Measurements from ENCODE around the gene PGLYRP2. TPM values are rescaled to one million over a fixed set of nuclear protein-coding genes. Genes with fewer than 3 reads are reported as not detected.

The PGLYRP2 gene
- total RNA-seq, 1 donor, result not detected

- Histone ChIP-seq H3K36me3 (ENCODE audit: insufficient read depth, low read length) (no peaks in the 10 kb centered on the region), H4K20me1 (ENCODE audit: insufficient read depth, low read length) (no peaks in the 10 kb centered on the region), H3K9me3 (ENCODE audit: low read depth, low read length) (no peaks in the 10 kb centered on the region), H3K4me2 (ENCODE audit: insufficient read depth, low read length) (no peak overlapping the region), H3K27ac (ENCODE audit: low read depth, low read length) (no peak overlapping the region), H3K4me3 (ENCODE audit: insufficient read depth, low read length) (no peak overlapping the region), H3K27me3 (ENCODE audit: insufficient read depth, low read length) (peaks cover 36% of the 10 kb centered on the region), H3K79me2 (ENCODE audit: insufficient read depth, low read length) (no peaks in the 10 kb centered on the region), H2AFZ (ENCODE audit: low read length) (no peak overlapping the region), H3K4me1 (ENCODE audit: insufficient read depth, low read length) (peaks cover 6% of the 10 kb centered on the region)
- TF ChIP-seq CTCF (IDR thresholded peaks at IDR 0.05; ENCODE audit: extremely low read depth, low read depth, low read length), result no peak
- peak; percentile 76 for DNase-seq (ENCODE audit: insufficient read length, low spot score, missing footprints)
These were observed 23.3 kb downstream of the PGLYRP2 start for GRCh38 chr19:15455996-15456395.

GRCh38 chr19:15453906-15454860, 25.1 kb downstream of the PGLYRP2 start:
- Histone ChIP-seq H4K20me1 (ENCODE audit: insufficient read depth, low read length) (peaks cover 3% of the 10 kb centered on the region), H3K36me3 (ENCODE audit: insufficient read depth, low read length) (no peaks in the 10 kb centered on the region), H3K27ac (ENCODE audit: low read depth, low read length) (no peak overlapping the region), H3K4me3 (ENCODE audit: insufficient read depth, low read length) (no peak overlapping the region), H3K9me3 (ENCODE audit: low read depth, low read length) (no peaks in the 10 kb centered on the region), H3K27me3 (ENCODE audit: insufficient read depth, low read length) (peaks cover 30% of the 10 kb centered on the region), H3K4me2 (ENCODE audit: insufficient read depth, low read length) (no peak overlapping the region), H3K4me1 (ENCODE audit: insufficient read depth, low read length) (peaks cover 8% of the 10 kb centered on the region), H3K79me2 (ENCODE audit: insufficient read depth, low read length) (no peaks in the 10 kb centered on the region), H2AFZ (ENCODE audit: low read length) (no peak overlapping the region)
- TF ChIP-seq CTCF (IDR thresholded peaks at IDR 0.05; ENCODE audit: extremely low read depth, low read depth, low read length), result peak; percentile 30
- DNase-seq (ENCODE audit: insufficient read length, low spot score, missing footprints), result peak; percentile 94

GRCh38 chr19:15453091-15453578, 26.2 kb downstream of the PGLYRP2 start:
- H3K27ac ChIP-seq (ENCODE audit: low read depth, low read length), result peak overlapping the region; percentile 37

More at GRCh38 chr19:15453091-15453578, 26.2 kb downstream of the PGLYRP2 start:
- TF ChIP-seq CTCF (IDR thresholded peaks at IDR 0.05; ENCODE audit: extremely low read depth, low read depth, low read length), result peak; percentile 21
- H3K9me3 ChIP-seq (ENCODE audit: low read depth, low read length), result no peaks in the 10 kb centered on the region
- H3K36me3 ChIP-seq (ENCODE audit: insufficient read depth, low read length), result no peaks in the 10 kb centered on the region
- H2AFZ ChIP-seq (ENCODE audit: low read length), result peak overlapping the region; percentile 94
- peak overlapping the region; percentile 77 for H3K4me3 ChIP-seq (ENCODE audit: insufficient read depth, low read length)
- peak; percentile 96 for DNase-seq (ENCODE audit: insufficient read length, low spot score, missing footprints)
- H3K4me1 ChIP-seq (ENCODE audit: insufficient read depth, low read length), result peaks cover 11% of the 10 kb centered on the region
- no peaks in the 10 kb centered on the region for H3K79me2 ChIP-seq (ENCODE audit: insufficient read depth, low read length)
- H4K20me1 ChIP-seq (ENCODE audit: insufficient read depth, low read length), result peaks cover 3% of the 10 kb centered on the region
- H3K27me3 ChIP-seq (ENCODE audit: insufficient read depth, low read length), result peaks cover 28% of the 10 kb centered on the region
- peak overlapping the region; percentile 95 for H3K4me2 ChIP-seq (ENCODE audit: insufficient read depth, low read length)
